Memory B cell (primary cell): ENCODE measurements around the gene MRPL49.
"Not testable (repeated sequence)": the region's sequence is repeated elsewhere in the genome, so short reads cannot be mapped to it uniquely, and the experiment has no call there.

Source experiments
- ATAC-seq: fragments of 150-1000 bp; cut with Tn5 transposase; 2 replicates; pipeline ENCODE4 v1.10.0; 2021; ENCODE audit warnings: low read depth, mild to moderate bottlenecking, moderate library complexity
- DNase-seq, 2 donors: peaks; one replicate each; pipeline ENCODE4 v3.0.0; 2022; ENCODE audit warnings: low spot score in 2 of 2
- H3K27ac Mint-ChIP-seq: one replicate; pipeline ENCODE4 v1.8.0; 2022; ENCODE audit warnings: mild to moderate bottlenecking, moderate library complexity, mixed read lengths
- H3K27me3 Mint-ChIP-seq: one replicate; pipeline ENCODE4 v1.8.0; 2022; ENCODE audit warnings: mixed read lengths
- H3K36me3 Mint-ChIP-seq: one replicate; pipeline ENCODE4 v1.8.0; 2022; ENCODE audit warnings: mild to moderate bottlenecking, mixed read lengths
- H3K4me1 Mint-ChIP-seq: one replicate; pipeline ENCODE4 v1.8.0; 2022; ENCODE audit warnings: mixed read lengths
- H3K4me3 Mint-ChIP-seq: one replicate; pipeline ENCODE4 v1.8.0; 2022; ENCODE audit warnings: mild to moderate bottlenecking, moderate library complexity, mixed read lengths
- H3K9me3 Mint-ChIP-seq: one replicate; pipeline ENCODE4 v1.8.0; 2022; ENCODE audit warnings: mixed read lengths

Gene MRPL49

DNA sequence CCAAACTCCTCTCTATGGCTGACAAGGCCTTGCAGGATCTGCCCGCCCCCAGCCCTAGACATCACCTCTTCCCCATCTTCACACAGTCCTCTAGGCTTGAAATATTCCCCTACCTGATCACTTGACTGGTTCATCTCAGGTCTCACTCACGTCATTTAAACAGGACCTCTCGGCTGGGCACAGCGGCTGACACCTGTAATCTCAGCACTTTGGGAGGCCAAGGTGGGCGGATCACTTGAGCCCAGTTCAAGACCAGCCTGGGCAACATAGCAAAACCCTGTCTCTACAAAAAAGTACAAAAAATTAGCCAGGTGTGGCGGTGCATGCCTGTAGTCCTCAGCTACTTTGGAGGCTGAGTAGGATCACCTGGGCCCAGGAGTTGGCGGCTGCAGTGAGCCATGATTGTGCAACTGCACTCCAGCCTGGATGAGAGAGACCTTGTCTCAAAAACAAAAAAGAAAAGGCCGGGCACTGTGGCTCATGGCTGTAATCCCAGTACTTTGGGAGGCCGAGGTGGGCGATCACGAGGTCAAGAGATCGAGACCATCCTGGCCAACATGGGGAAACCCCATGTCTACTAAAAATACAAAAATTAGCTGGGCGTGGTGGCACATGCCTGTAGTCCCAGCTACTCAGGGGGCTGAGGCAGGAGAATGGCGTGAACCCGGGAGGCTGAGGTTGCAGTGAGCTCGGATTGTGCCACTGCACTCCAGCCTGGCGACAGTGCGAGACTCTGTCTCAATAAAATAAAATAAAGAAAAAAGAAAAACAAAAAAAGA lies 3.0 kb upstream of the MRPL49 start:
- DNase-seq, result not testable (repeated sequence)
- peaks cover 19% of the 10 kb centered on the region for H3K4me1 Mint-ChIP-seq

GRCh38 chr11:65119670-65119995 lies 2.5 kb upstream of the MRPL49 start:
- Mint-ChIP-seq H3K4me1 (peaks cover 19% of the 10 kb centered on the region), H3K27ac (no peak overlapping the region), H3K27me3 (no peaks in the 10 kb centered on the region), H3K36me3 (peaks cover 20% of the 10 kb centered on the region), H3K9me3 (no peaks in the 10 kb centered on the region), H3K4me3 (no peak overlapping the region)
- DNase-seq, result no peak
- ATAC-seq, result no peak

More for the DNA sequence above, 3.0 kb upstream of the MRPL49 start:
- ATAC-seq, H3K4me3 Mint-ChIP-seq, H3K27me3 Mint-ChIP-seq, H3K9me3 Mint-ChIP-seq: not testable (repeated sequence)
- peaks cover 20% of the 10 kb centered on the region for H3K36me3 Mint-ChIP-seq
- peak overlapping the region; percentile 64 for H3K27ac Mint-ChIP-seq

- ATAC-seq (no peak), DNase-seq (no peak)
- peak overlapping the region; percentile 98 for H3K4me3 Mint-ChIP-seq
- peak overlapping the region; percentile 100 for H3K27ac Mint-ChIP-seq
- H3K36me3 Mint-ChIP-seq, result peaks cover 22% of the 10 kb centered on the region
- H3K27me3 Mint-ChIP-seq, result no peaks in the 10 kb centered on the region
- H3K9me3 Mint-ChIP-seq, result no peaks in the 10 kb centered on the region
- peaks cover 19% of the 10 kb centered on the region for H3K4me1 Mint-ChIP-seq
Measured at GRCh38 chr11:65120831-65121230, 1.3 kb upstream of the MRPL49 start.

DNA sequence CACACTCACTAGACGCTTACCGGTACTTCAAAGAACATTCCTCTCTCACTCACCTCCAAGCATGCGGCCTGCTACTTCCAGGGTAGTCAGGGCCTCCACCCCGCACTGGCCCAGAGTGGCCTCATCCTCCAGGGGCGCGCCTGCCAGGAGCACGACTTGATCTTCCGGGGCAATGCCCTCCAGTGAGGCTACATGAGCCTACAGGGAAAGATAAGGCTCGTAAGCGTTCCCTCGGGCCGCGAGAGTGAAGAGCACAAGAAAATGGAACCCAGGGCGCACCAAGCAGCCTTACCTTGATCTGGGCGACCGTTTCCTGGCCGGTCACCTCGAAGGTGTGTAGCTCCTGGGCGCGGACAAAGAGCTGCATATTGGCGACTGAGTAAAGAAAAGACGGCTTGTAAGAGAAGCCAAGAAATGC lies 665 bp upstream of the MRPL49 start:
- H3K4me1 Mint-ChIP-seq, result peaks cover 18% of the 10 kb centered on the region
- DNase-seq, result peak in 1 of 2 donors; percentile 23
- H3K9me3 Mint-ChIP-seq, result no peaks in the 10 kb centered on the region
- no peaks in the 10 kb centered on the region for H3K27me3 Mint-ChIP-seq
- peak overlapping the region; percentile 98 for H3K4me3 Mint-ChIP-seq
- no peak for ATAC-seq
- H3K36me3 Mint-ChIP-seq, result peaks cover 24% of the 10 kb centered on the region
- H3K27ac Mint-ChIP-seq, result peak overlapping the region; percentile 100

DNA sequence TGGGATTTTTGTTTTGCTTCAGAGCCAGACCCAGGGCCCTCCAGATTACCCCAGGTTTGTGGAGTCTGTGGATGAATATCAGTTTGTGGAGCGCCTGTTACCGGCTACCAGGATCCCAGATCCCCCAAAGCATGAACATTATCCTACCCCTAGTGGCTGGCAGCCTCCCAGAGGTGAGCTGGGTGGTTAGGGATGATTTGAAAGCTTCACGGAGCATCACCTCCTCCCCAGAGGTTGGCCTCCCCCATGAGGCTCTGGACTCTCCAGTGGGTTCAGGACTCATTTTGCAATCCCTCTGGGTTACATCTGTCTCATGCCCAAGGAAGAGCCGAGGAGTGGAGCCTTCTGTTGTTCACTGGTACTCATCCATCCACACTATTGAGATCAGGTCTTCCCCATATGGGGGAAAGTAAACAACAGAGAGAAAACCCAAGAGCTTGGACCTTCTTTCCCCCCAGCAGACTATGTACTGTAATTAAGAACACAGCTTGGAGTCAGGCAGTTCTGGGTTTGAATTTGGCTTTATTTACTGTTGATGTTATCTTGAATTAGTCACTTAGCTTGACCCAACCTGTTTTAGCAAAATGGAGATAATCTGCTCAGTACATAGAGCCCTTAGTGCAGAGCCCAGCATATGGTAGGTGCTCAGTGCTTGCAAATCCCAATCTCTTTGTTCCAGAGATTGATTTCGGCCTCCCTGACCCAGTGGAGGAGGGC lies 2.5 kb downstream of the MRPL49 start:
- ATAC-seq, result no peak
- Mint-ChIP-seq H3K4me1 (peaks cover 22% of the 10 kb centered on the region), H3K4me3 (no peak overlapping the region), H3K27ac (no peak overlapping the region), H3K9me3 (no peaks in the 10 kb centered on the region), H3K27me3 (no peaks in the 10 kb centered on the region), H3K36me3 (peaks cover 21% of the 10 kb centered on the region)
- no peak for DNase-seq

GRCh38 chr11:65125197-65126056 lies 3.3 kb downstream of the MRPL49 start:
- Mint-ChIP-seq H3K27me3 (no peaks in the 10 kb centered on the region), H3K27ac (no peak overlapping the region), H3K4me1 (peaks cover 30% of the 10 kb centered on the region), H3K4me3 (no peak overlapping the region), H3K9me3 (no peaks in the 10 kb centered on the region), H3K36me3 (peaks cover 24% of the 10 kb centered on the region)
- DNase-seq (no peak), ATAC-seq (no peak)

DNA sequence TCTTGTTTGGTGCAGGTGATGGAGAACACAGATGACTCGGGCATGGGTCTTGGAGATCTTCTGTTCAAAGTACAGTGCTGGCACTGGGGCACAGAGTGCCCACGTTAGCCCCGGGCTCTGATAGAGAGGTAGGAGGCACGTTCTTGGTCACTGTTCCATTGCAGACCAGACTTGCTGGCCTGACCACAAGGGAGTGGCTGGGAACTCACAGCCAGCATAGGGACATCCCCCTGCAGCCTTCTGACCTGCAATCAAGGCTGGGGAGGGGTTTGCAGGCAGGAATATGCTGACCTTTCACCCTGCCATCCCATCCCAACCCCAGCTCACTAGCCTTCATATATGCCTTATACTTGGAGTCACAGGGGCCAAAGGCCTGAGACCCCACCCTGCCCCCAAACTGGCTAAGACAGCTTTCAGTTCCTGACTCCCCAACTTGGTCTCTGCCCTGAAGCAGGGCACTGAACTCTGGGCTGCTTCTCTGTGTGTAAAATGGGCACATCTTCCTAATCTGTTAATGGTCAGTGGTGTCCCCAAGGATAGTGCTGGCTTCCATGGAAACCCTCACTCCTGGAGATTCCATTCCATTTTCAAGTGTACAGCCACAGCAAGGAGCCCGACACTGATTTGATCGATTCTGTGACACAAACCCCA lies 4.6 kb downstream of the MRPL49 start:
- H3K36me3 Mint-ChIP-seq, result peaks cover 24% of the 10 kb centered on the region
- no peaks in the 10 kb centered on the region for H3K27me3 Mint-ChIP-seq
- peaks cover 36% of the 10 kb centered on the region for H3K4me1 Mint-ChIP-seq
- H3K27ac Mint-ChIP-seq, result no peak overlapping the region
- no peak for DNase-seq
- no peaks in the 10 kb centered on the region for H3K9me3 Mint-ChIP-seq
- ATAC-seq, result no peak
- H3K4me3 Mint-ChIP-seq, result no peak overlapping the region

- ATAC-seq, result no peak
- no peaks in the 10 kb centered on the region for H3K27me3 Mint-ChIP-seq
- H3K9me3 Mint-ChIP-seq, result no peaks in the 10 kb centered on the region
- H3K4me3 Mint-ChIP-seq, result no peak overlapping the region
- peaks cover 24% of the 10 kb centered on the region for H3K36me3 Mint-ChIP-seq
- H3K27ac Mint-ChIP-seq, result no peak overlapping the region
- peaks cover 37% of the 10 kb centered on the region for H3K4me1 Mint-ChIP-seq
- DNase-seq, result no peak
Measured at GRCh38 chr11:65127473-65128181, 5.5 kb downstream of the MRPL49 start.

- ATAC-seq (no peak), DNase-seq (no peak)
- H3K27me3 Mint-ChIP-seq, result no peaks in the 10 kb centered on the region
- H3K9me3 Mint-ChIP-seq, result no peaks in the 10 kb centered on the region
- no peak overlapping the region for H3K4me3 Mint-ChIP-seq
- peaks cover 30% of the 10 kb centered on the region for H3K36me3 Mint-ChIP-seq
- H3K4me1 Mint-ChIP-seq, result peaks cover 41% of the 10 kb centered on the region
- no peak overlapping the region for H3K27ac Mint-ChIP-seq
Measured at GRCh38 chr11:65128182-65129145, 6.3 kb downstream of the MRPL49 start.

DNA sequence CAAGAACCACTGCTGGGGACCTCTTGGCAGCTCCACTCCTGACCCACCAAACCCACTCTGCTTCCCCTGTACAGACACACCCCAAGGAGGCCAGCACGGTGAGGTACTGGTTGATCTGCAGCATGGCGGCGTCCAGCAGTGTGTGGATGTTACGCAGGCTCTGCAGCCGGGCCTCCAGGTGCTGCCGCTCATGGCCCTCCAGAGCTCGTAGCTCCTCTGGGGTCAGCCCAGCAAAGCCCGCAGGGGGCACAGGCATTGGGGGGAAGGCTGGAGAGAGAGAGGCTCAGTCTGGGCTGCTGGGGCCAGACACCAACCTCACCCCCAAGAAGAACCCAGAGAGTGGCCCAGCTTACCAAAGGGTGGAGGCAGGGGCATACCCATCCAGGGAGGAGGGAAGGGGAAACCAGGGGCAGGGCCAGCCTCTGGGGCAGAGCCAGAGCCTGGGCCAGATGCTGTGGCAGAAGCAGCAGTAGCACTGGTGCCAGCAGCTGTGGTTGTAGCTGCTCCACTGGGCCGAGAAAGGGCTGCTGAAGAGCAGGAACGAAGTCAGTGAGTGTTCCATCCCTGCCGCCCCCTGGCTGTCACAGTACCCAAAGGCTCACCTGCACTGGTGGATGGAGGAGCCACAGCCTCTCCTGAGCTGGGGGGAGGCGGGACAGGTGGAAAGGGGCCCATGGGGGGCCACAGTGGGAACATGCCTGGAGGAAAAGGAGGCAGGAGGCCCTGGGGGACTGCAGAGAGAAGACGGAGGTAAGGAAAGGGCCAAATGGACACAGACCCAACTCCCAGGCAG lies 7.7 kb downstream of the MRPL49 start:
- Mint-ChIP-seq H3K36me3 (peaks cover 33% of the 10 kb centered on the region), H3K9me3 (no peaks in the 10 kb centered on the region), H3K4me1 (peaks cover 44% of the 10 kb centered on the region), H3K27me3 (no peaks in the 10 kb centered on the region), H3K27ac (peak overlapping the region; percentile 78), H3K4me3 (peak overlapping the region; percentile 100)
- ATAC-seq, result peak; percentile 6
- peak in 1 of 2 donors; percentile 37 for DNase-seq

DNA sequence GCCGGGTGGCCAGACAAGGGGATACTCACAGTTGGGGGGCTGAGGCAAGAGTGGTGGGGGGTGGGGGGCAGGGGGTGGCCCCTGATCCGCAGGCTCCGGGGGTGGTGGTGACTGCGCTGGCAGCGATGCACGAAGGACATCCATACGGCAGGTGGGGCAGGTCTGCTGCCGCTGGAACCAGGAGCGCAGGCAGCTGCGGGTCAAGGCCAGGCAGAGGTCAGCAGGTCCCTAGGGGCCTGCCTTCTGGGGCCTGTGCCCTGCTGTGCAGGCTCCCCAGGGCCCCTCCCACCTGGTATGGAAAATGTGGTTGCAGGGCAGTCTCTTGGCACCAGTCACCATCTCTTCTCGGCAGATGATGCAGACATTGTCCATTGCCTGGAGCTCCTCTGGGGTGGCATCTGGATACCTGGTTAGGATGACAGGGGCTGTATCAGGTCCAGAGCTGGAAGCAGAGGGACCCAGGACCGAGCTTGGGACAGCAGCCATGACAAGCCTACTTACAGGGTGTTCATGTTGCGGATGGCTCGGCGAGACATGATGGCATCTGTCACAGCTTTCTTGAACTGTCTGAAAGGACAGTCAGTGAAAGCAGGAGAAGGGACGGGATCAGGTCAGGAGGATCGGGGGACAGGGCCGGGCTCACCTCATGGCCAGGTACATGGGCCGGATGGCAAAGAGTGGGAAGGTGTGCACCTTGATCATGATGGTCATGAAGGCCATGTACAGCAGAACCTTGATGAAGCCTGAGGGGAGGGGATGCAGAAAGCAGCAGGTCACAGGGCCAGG lies 8.7 kb downstream of the MRPL49 start:
- H3K27ac Mint-ChIP-seq, result peak overlapping the region; percentile 78
- H3K36me3 Mint-ChIP-seq, result peaks cover 30% of the 10 kb centered on the region
- ATAC-seq (no peak), DNase-seq (no peak)
- peak overlapping the region; percentile 100 for H3K4me3 Mint-ChIP-seq
- H3K4me1 Mint-ChIP-seq, result peaks cover 49% of the 10 kb centered on the region
- H3K27me3 Mint-ChIP-seq, result no peaks in the 10 kb centered on the region
- no peaks in the 10 kb centered on the region for H3K9me3 Mint-ChIP-seq
